ENCODE data around the gene DYNC1H1.

DNA sequence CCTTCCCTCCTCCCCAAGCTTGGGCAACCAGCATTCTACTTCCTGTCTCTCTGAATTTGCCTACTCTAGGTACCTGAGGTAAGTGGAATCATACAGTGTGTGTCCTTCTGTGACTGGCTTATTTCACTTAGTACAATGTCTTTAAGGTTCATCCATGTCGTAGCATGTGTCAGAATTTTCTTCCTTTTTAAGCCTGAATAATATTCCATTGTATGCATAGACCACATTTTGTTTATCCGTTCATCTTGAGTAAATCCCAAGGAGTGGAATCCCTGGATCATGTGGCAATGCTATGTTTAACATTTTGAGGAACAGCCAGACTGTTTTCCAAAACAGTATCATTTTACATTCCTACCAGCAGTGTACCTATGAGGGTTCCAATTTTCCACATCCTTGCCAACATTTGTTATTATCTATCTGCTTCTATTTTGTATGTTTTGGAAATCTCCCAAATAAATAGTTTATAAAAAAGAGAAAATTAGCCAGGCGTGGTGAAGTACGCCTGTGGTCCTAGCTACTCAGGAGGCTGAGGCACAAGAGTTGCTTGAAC is 110.1 kb downstream of the DYNC1H1 start:
- TF ChIP-seq, protein P1, sequence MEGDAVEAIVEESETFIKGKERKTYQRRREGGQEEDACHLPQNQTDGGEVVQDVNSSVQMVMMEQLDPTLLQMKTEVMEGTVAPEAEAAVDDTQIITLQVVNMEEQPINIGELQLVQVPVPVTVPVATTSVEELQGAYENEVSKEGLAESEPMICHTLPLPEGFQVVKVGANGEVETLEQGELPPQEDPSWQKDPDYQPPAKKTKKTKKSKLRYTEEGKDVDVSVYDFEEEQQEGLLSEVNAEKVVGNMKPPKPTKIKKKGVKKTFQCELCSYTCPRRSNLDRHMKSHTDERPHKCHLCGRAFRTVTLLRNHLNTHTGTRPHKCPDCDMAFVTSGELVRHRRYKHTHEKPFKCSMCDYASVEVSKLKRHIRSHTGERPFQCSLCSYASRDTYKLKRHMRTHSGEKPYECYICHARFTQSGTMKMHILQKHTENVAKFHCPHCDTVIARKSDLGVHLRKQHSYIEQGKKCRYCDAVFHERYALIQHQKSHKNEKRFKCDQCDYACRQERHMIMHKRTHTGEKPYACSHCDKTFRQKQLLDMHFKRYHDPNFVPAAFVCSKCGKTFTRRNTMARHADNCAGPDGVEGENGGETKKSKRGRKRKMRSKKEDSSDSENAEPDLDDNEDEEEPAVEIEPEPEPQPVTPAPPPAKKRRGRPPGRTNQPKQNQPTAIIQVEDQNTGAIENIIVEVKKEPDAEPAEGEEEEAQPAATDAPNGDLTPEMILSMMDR (IDR thresholded peaks at IDR 0.05): no peak
- TF ChIP-seq EZH2 (IDR thresholded peaks at IDR 0.05; ENCODE audit: borderline replicate concordance, insufficient read depth, low read depth, low read length, poor library complexity, severe bottlenecking): no peak
